Frontal cortex (tissue), 4 donors: Measurements from ENCODE around the gene NAT9. TPM values are rescaled to one million over a fixed set of nuclear protein-coding genes. Genes with fewer than 3 reads are reported as not detected.

Experiments used
- DNase-seq, 2 donors: peaks; one replicate each; pipeline ENCODE4 v3.0.0; 2012; ENCODE audit warnings: low spot score in 2 of 2
- FAIRE-seq: peaks from 2 replicates; lab custom pipeline; 2012; peaks lifted over from hg19 to GRCh38; lab: Jason Lieb, UNC
- total RNA-seq: library from RNA; depleted of rRNA; stranded (reverse); fragments of >200 nt; gene quantifications from one replicate; pipeline ENCODE4 v1.2.3, GENCODE V29; 2014
- donor health status: control.
- donor health status: control.
- donor health status: control.

The NAT9 gene
- total RNA-seq, 1 donor from 2014 or later, result 13.9 TPM

- FAIRE-seq (no peak), DNase-seq (no peak)
Measured at GRCh38 chr17:74784125-74784810, 8.1 kb upstream of the NAT9 start.

- no peak for DNase-seq
- no peak for FAIRE-seq
Measured at GRCh38 chr17:74782571-74782970, 6.4 kb upstream of the NAT9 start.

- no peak for DNase-seq
- no peak for FAIRE-seq
Measured at GRCh38 chr17:74780443-74781238, 4.5 kb upstream of the NAT9 start.

GRCh38 chr17:74779948-74780400, 3.8 kb upstream of the NAT9 start:
- no peak for DNase-seq
- FAIRE-seq, result no peak

- DNase-seq (no peak), FAIRE-seq (no peak)
Measured at GRCh38 chr17:74779501-74779900, 3.4 kb upstream of the NAT9 start.

GRCh38 chr17:74778960-74779359, 2.8 kb upstream of the NAT9 start:
- DNase-seq (no peak), FAIRE-seq (no peak)

GRCh38 chr17:74777901-74778515, 1.9 kb upstream of the NAT9 start:
- no peak for FAIRE-seq
- no peak for DNase-seq

GRCh38 chr17:74776990-74777389, 845 bp upstream of the NAT9 start:
- DNase-seq, result no peak
- FAIRE-seq, result no peak

GRCh38 chr17:74775409-74776043, 619 bp downstream of the NAT9 start:
- DNase-seq (no peak), FAIRE-seq (no peak)

- FAIRE-seq, result no peak
- no peak for DNase-seq
Measured at GRCh38 chr17:74773871-74774286, 2.3 kb downstream of the NAT9 start.

GRCh38 chr17:74773414-74773813, 2.7 kb downstream of the NAT9 start:
- no peak for DNase-seq
- no peak for FAIRE-seq

GRCh38 chr17:74772053-74772452, 4.1 kb downstream of the NAT9 start:
- FAIRE-seq (no peak), DNase-seq (no peak)

GRCh38 chr17:74771319-74771914, 4.7 kb downstream of the NAT9 start:
- DNase-seq, result no peak

GRCh38 chr17:74770498-74771318, 5.4 kb downstream of the NAT9 start:
- peak in 1 of 2 donors; percentile 75 for DNase-seq
- FAIRE-seq, result no peak

More at GRCh38 chr17:74771319-74771914, 4.7 kb downstream of the NAT9 start:
- no peak for FAIRE-seq

GRCh38 chr17:74769856-74770497, 6.2 kb downstream of the NAT9 start:
- DNase-seq, result no peak
- FAIRE-seq, result no peak

- FAIRE-seq (no peak), DNase-seq (no peak)
Measured at GRCh38 chr17:74769266-74769855, 6.8 kb downstream of the NAT9 start.

GRCh38 chr17:74768763-74769114, 7.4 kb downstream of the NAT9 start:
- FAIRE-seq, result no peak
- no peak for DNase-seq

- peak in 1 of 2 donors; percentile 54 for DNase-seq
- no peak for FAIRE-seq
Measured at GRCh38 chr17:74768069-74768762, 7.9 kb downstream of the NAT9 start.
